ENCODE measurements around the gene CEMIP.

CEMIP gene

GRCh38 chr15:80800067-80800466 is 20.9 kb downstream of the CEMIP start:
- no peaks in the 10 kb centered on the region for H3K27me3 ChIP-seq (ENCODE audit: control insufficient read depth, insufficient read depth, low read length)
- DNase-seq (ENCODE audit: low read depth, low spot score), result no peak
- H3K9me3 ChIP-seq (ENCODE audit: control insufficient read depth, insufficient read depth, low read length), result no peaks in the 10 kb centered on the region
- no peaks in the 10 kb centered on the region for H3K36me3 ChIP-seq (ENCODE audit: control insufficient read depth, insufficient read depth, low read length)
- H3K4me3 ChIP-seq (ENCODE audit: low read length), result no peak overlapping the region
- 0 out of 2 replicates have a peak, but pooled peaks cover 2% of the 10 kb centered on the region for H3K4me1 ChIP-seq (ENCODE audit: control insufficient read depth, insufficient read depth, low read length)
- WGBS (ENCODE audit: insufficient coverage, insufficient read length), result no CpG with 5 or more reads among the region's 5 CpGs
- H3K27ac ChIP-seq (ENCODE audit: low read length), result no peak overlapping the region

GRCh38 chr15:80801891-80802680 is 22.9 kb downstream of the CEMIP start:
- no peaks in the 10 kb centered on the region for H3K36me3 ChIP-seq (ENCODE audit: control insufficient read depth, insufficient read depth, low read length)
- DNase-seq (ENCODE audit: low read depth, low spot score), result no peak
- no CpG with 5 or more reads among the region's 10 CpGs for WGBS (ENCODE audit: insufficient coverage, insufficient read length)
- 0 out of 2 replicates have a peak, but pooled peaks cover 2% of the 10 kb centered on the region for H3K4me1 ChIP-seq (ENCODE audit: control insufficient read depth, insufficient read depth, low read length)
- H3K4me3 ChIP-seq (ENCODE audit: low read length), result no peak overlapping the region
- H3K9me3 ChIP-seq (ENCODE audit: control insufficient read depth, insufficient read depth, low read length), result no peaks in the 10 kb centered on the region
- H3K27me3 ChIP-seq (ENCODE audit: control insufficient read depth, insufficient read depth, low read length), result no peaks in the 10 kb centered on the region
- no peak overlapping the region for H3K27ac ChIP-seq (ENCODE audit: low read length)

- WGBS (ENCODE audit: insufficient coverage, insufficient read length), result no CpG with 5 or more reads among the region's 7 CpGs
- 0 out of 2 replicates have a peak, but pooled peaks cover 2% of the 10 kb centered on the region for H3K4me1 ChIP-seq (ENCODE audit: control insufficient read depth, insufficient read depth, low read length)
- H3K36me3 ChIP-seq (ENCODE audit: control insufficient read depth, insufficient read depth, low read length), result no peaks in the 10 kb centered on the region
- H3K9me3 ChIP-seq (ENCODE audit: control insufficient read depth, insufficient read depth, low read length), result no peaks in the 10 kb centered on the region
- no peak for DNase-seq (ENCODE audit: low read depth, low spot score)
- no peaks in the 10 kb centered on the region for H3K27me3 ChIP-seq (ENCODE audit: control insufficient read depth, insufficient read depth, low read length)
- no peak overlapping the region for H3K27ac ChIP-seq (ENCODE audit: low read length)
- no peak overlapping the region for H3K4me3 ChIP-seq (ENCODE audit: low read length)
Observed at GRCh38 chr15:80803580-80804525, 24.7 kb downstream of the CEMIP start.

- H3K27ac ChIP-seq (ENCODE audit: low read length), result no peak overlapping the region
- DNase-seq (ENCODE audit: low read depth, low spot score), result no peak
Observed at GRCh38 chr15:80804970-80805495, 25.9 kb downstream of the CEMIP start.

GRCh38 chr15:80811781-80812315 is 32.7 kb downstream of the CEMIP start:
- no peak for DNase-seq (ENCODE audit: low read depth, low spot score)
- no peaks in the 10 kb centered on the region for H3K36me3 ChIP-seq (ENCODE audit: control insufficient read depth, insufficient read depth, low read length)
- no peaks in the 10 kb centered on the region for H3K27me3 ChIP-seq (ENCODE audit: control insufficient read depth, insufficient read depth, low read length)
- H3K4me1 ChIP-seq (ENCODE audit: control insufficient read depth, insufficient read depth, low read length), result peaks cover 3% of the 10 kb centered on the region; the same call in 1 of the 2 replicates
- WGBS (ENCODE audit: insufficient coverage, insufficient read length), result no CpG with 5 or more reads among the region's 9 CpGs
- no peak overlapping the region for H3K4me3 ChIP-seq (ENCODE audit: low read length)
- H3K27ac ChIP-seq (ENCODE audit: low read length), result no peak overlapping the region
- no peaks in the 10 kb centered on the region for H3K9me3 ChIP-seq (ENCODE audit: control insufficient read depth, insufficient read depth, low read length)

More at GRCh38 chr15:80804970-80805495, 25.9 kb downstream of the CEMIP start:
- Histone ChIP-seq H3K9me3 (ENCODE audit: control insufficient read depth, insufficient read depth, low read length) (no peaks in the 10 kb centered on the region), H3K4me1 (ENCODE audit: control insufficient read depth, insufficient read depth, low read length) (0 out of 2 replicates have a peak, but pooled peaks cover 2% of the 10 kb centered on the region), H3K27me3 (ENCODE audit: control insufficient read depth, insufficient read depth, low read length) (no peaks in the 10 kb centered on the region), H3K4me3 (ENCODE audit: low read length) (no peak overlapping the region), H3K36me3 (ENCODE audit: control insufficient read depth, insufficient read depth, low read length) (no peaks in the 10 kb centered on the region)
- WGBS (ENCODE audit: insufficient coverage, insufficient read length), result no CpG with 5 or more reads among the region's 10 CpGs

- DNase-seq (ENCODE audit: low read depth, low spot score), result no peak
- Histone ChIP-seq H3K4me1 (ENCODE audit: control insufficient read depth, insufficient read depth, low read length) (peaks cover 3% of the 10 kb centered on the region; the same call in 1 of the 2 replicates), H3K27ac (ENCODE audit: low read length) (no peak overlapping the region), H3K36me3 (ENCODE audit: control insufficient read depth, insufficient read depth, low read length) (no peaks in the 10 kb centered on the region), H3K27me3 (ENCODE audit: control insufficient read depth, insufficient read depth, low read length) (no peaks in the 10 kb centered on the region), H3K9me3 (ENCODE audit: control insufficient read depth, insufficient read depth, low read length) (no peaks in the 10 kb centered on the region; the same call in 1 of the 2 replicates), H3K4me3 (ENCODE audit: low read length) (no peak overlapping the region)
- no CpG with 5 or more reads among the region's 4 CpGs for WGBS (ENCODE audit: insufficient coverage, insufficient read length)
Observed at GRCh38 chr15:80815106-80815505, 35.9 kb downstream of the CEMIP start.

GRCh38 chr15:80816049-80816653 is 37.0 kb downstream of the CEMIP start:
- WGBS (ENCODE audit: insufficient coverage, insufficient read length), result no CpG with 5 or more reads among the region's 3 CpGs
- DNase-seq (ENCODE audit: low read depth, low spot score), result no peak
- no peaks in the 10 kb centered on the region for H3K36me3 ChIP-seq (ENCODE audit: control insufficient read depth, insufficient read depth, low read length)
- no peaks in the 10 kb centered on the region for H3K27me3 ChIP-seq (ENCODE audit: control insufficient read depth, insufficient read depth, low read length)
- H3K9me3 ChIP-seq (ENCODE audit: control insufficient read depth, insufficient read depth, low read length), result no peaks in the 10 kb centered on the region; the same call in 1 of the 2 replicates
- H3K27ac ChIP-seq (ENCODE audit: low read length), result no peak overlapping the region
- H3K4me3 ChIP-seq (ENCODE audit: low read length), result no peak overlapping the region
- H3K4me1 ChIP-seq (ENCODE audit: control insufficient read depth, insufficient read depth, low read length), result peaks cover 3% of the 10 kb centered on the region; the same call in 1 of the 2 replicates

GRCh38 chr15:80816936-80817335 is 37.8 kb downstream of the CEMIP start:
- no peak overlapping the region for H3K4me3 ChIP-seq (ENCODE audit: low read length)
- H3K36me3 ChIP-seq (ENCODE audit: control insufficient read depth, insufficient read depth, low read length), result no peaks in the 10 kb centered on the region
- no peak for DNase-seq (ENCODE audit: low read depth, low spot score)
- H3K4me1 ChIP-seq (ENCODE audit: control insufficient read depth, insufficient read depth, low read length), result peaks cover 3% of the 10 kb centered on the region; the same call in 1 of the 2 replicates
- no peak overlapping the region for H3K27ac ChIP-seq (ENCODE audit: low read length)
- no peaks in the 10 kb centered on the region for H3K27me3 ChIP-seq (ENCODE audit: control insufficient read depth, insufficient read depth, low read length)
- H3K9me3 ChIP-seq (ENCODE audit: control insufficient read depth, insufficient read depth, low read length), result no peaks in the 10 kb centered on the region; the same call in 1 of the 2 replicates
- WGBS (ENCODE audit: insufficient coverage, insufficient read length), result no CpG with 5 or more reads among the region's 4 CpGs

- H3K27me3 ChIP-seq (ENCODE audit: control insufficient read depth, insufficient read depth, low read length), result no peaks in the 10 kb centered on the region
- no peak overlapping the region for H3K4me3 ChIP-seq (ENCODE audit: low read length)
- peaks cover 3% of the 10 kb centered on the region; the same call in 1 of the 2 replicates for H3K4me1 ChIP-seq (ENCODE audit: control insufficient read depth, insufficient read depth, low read length)
- H3K36me3 ChIP-seq (ENCODE audit: control insufficient read depth, insufficient read depth, low read length), result no peaks in the 10 kb centered on the region
- no peaks in the 10 kb centered on the region; the same call in 1 of the 2 replicates for H3K9me3 ChIP-seq (ENCODE audit: control insufficient read depth, insufficient read depth, low read length)
- DNase-seq (ENCODE audit: low read depth, low spot score), result no peak
- WGBS (ENCODE audit: insufficient coverage, insufficient read length), result no CpG with 5 or more reads among the region's 3 CpGs
- H3K27ac ChIP-seq (ENCODE audit: low read length), result no peak overlapping the region
Observed at GRCh38 chr15:80817901-80818300, 38.7 kb downstream of the CEMIP start.
